ENCODE measurements around the gene ENTPD1.

DNA sequence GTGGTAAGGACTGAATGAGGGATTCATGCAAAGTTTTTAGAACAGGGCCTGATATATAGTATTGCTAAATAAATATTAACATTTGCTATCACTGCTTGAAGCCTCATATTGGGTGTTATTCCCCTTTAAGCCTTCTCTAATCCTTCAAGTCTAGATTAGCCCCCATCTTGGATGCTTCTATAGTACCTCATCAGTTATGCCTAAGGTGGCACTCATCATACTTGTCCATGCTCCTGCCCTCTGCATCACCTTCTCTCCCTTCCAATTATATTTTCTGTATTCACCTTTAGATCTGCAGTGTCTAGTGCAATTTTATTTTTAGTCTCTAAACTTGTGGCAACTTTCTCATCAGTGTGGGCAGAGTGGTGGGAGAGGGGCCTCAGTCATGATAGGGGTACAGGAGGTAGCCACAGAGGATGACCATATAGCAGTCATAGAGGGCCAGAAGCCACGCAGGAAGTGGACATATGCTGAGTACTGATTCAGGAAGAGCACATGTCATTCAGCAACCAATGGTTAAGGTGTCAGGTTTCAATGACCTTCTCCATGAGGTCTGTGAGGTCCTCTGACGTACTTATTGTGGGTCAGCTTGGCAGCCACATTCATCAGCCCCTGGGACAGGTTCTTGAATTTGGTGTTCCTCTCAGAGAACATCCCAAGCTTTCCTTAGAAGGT lies 2.5 kb downstream of the ENTPD1 start:
- TF ChIP-seq, protein P1, sequence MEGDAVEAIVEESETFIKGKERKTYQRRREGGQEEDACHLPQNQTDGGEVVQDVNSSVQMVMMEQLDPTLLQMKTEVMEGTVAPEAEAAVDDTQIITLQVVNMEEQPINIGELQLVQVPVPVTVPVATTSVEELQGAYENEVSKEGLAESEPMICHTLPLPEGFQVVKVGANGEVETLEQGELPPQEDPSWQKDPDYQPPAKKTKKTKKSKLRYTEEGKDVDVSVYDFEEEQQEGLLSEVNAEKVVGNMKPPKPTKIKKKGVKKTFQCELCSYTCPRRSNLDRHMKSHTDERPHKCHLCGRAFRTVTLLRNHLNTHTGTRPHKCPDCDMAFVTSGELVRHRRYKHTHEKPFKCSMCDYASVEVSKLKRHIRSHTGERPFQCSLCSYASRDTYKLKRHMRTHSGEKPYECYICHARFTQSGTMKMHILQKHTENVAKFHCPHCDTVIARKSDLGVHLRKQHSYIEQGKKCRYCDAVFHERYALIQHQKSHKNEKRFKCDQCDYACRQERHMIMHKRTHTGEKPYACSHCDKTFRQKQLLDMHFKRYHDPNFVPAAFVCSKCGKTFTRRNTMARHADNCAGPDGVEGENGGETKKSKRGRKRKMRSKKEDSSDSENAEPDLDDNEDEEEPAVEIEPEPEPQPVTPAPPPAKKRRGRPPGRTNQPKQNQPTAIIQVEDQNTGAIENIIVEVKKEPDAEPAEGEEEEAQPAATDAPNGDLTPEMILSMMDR (IDR thresholded peaks at IDR 0.05) = no peak
- TF ChIP-seq POLR2A (IDR thresholded peaks at IDR 0.05; ENCODE audit: low read depth) (no peak), EP300 (IDR thresholded peaks at IDR 0.05) (no peak), POLR2AphosphoS5 (IDR thresholded peaks at IDR 0.05) (peak in 1 of 2 donors; percentile 9)

Data from esophagus muscularis mucosa (tissue), 4 donors.